ENCODE results near the gene CASKIN2.
"Not testable (repeated sequence)": the region's sequence is repeated elsewhere in the genome, so short reads cannot be mapped to it uniquely, and the experiment has no call there.

The CASKIN2 gene

GRCh38 chr17:75490953-75491649 is 24.2 kb downstream of the CASKIN2 start:
- DNase-seq: no peak
- TF ChIP-seq GATA1 (IDR thresholded peaks at IDR 0.05; ENCODE audit: low read depth, low read length) (no peak), POLR2A (IDR thresholded peaks at IDR 0.05; ENCODE audit: low read length) (no peak)

- DNase-seq: no peak
- TF ChIP-seq POLR2A (IDR thresholded peaks at IDR 0.05; ENCODE audit: low read length) (no peak), GATA1 (IDR thresholded peaks at IDR 0.05; ENCODE audit: low read depth, low read length) (no peak)
Observed at GRCh38 chr17:75490173-75490743, 25.1 kb downstream of the CASKIN2 start.

- no peak for DNase-seq
- no peak for TF ChIP-seq POLR2A (IDR thresholded peaks at IDR 0.05; ENCODE audit: low read length)
- TF ChIP-seq GATA1 (IDR thresholded peaks at IDR 0.05; ENCODE audit: low read depth, low read length): no peak
Observed at GRCh38 chr17:75489511-75489955, 25.8 kb downstream of the CASKIN2 start.

GRCh38 chr17:75488693-75489510 is 26.4 kb downstream of the CASKIN2 start:
- TF ChIP-seq GATA1 (IDR thresholded peaks at IDR 0.05; ENCODE audit: low read depth, low read length): no peak
- no peak for TF ChIP-seq POLR2A (IDR thresholded peaks at IDR 0.05; ENCODE audit: low read length)
- no peak for DNase-seq

- no peak for TF ChIP-seq POLR2A (IDR thresholded peaks at IDR 0.05; ENCODE audit: low read length)
- no peak for TF ChIP-seq GATA1 (IDR thresholded peaks at IDR 0.05; ENCODE audit: low read depth, low read length)
- DNase-seq: peak in 1 of 2 experiments; percentile 21
Observed at GRCh38 chr17:75487351-75488070, 27.8 kb downstream of the CASKIN2 start.

GRCh38 chr17:75486951-75487350 is 28.4 kb downstream of the CASKIN2 start:
- TF ChIP-seq GATA1 (IDR thresholded peaks at IDR 0.05; ENCODE audit: low read depth, low read length): no peak
- TF ChIP-seq POLR2A (IDR thresholded peaks at IDR 0.05; ENCODE audit: low read length): no peak

GRCh38 chr17:75486151-75486550 is 29.2 kb downstream of the CASKIN2 start:
- DNase-seq: no peak
- TF ChIP-seq GATA1 (IDR thresholded peaks at IDR 0.05; ENCODE audit: low read depth, low read length) (no peak), POLR2A (IDR thresholded peaks at IDR 0.05; ENCODE audit: low read length) (no peak)

More at GRCh38 chr17:75486951-75487350, 28.4 kb downstream of the CASKIN2 start:
- DNase-seq: no peak

- no peak for TF ChIP-seq GATA1 (IDR thresholded peaks at IDR 0.05; ENCODE audit: low read depth, low read length)
- no peak for TF ChIP-seq POLR2A (IDR thresholded peaks at IDR 0.05; ENCODE audit: low read length)
- no peak for DNase-seq
Observed at GRCh38 chr17:75485688-75486087, 29.6 kb downstream of the CASKIN2 start.

GRCh38 chr17:75482098-75482942 is 33.0 kb downstream of the CASKIN2 start:
- no peak for TF ChIP-seq GATA1 (IDR thresholded peaks at IDR 0.05; ENCODE audit: low read depth, low read length)
- no peak for TF ChIP-seq POLR2A (IDR thresholded peaks at IDR 0.05; ENCODE audit: low read length)
- no peak for DNase-seq

- TF ChIP-seq POLR2A (IDR thresholded peaks at IDR 0.05; ENCODE audit: low read length) (no peak), GATA1 (IDR thresholded peaks at IDR 0.05; ENCODE audit: low read depth, low read length) (no peak)
- DNase-seq: no peak
Observed at GRCh38 chr17:75481194-75482068, 33.9 kb downstream of the CASKIN2 start.

- no peak for DNase-seq
- TF ChIP-seq POLR2A (IDR thresholded peaks at IDR 0.05; ENCODE audit: low read length) (no peak), GATA1 (IDR thresholded peaks at IDR 0.05; ENCODE audit: low read depth, low read length) (no peak)
Observed at GRCh38 chr17:75480281-75480680, 35.1 kb downstream of the CASKIN2 start.

GRCh38 chr17:75478508-75478907 is 36.8 kb downstream of the CASKIN2 start:
- DNase-seq: no peak
- TF ChIP-seq GATA1 (IDR thresholded peaks at IDR 0.05; ENCODE audit: low read depth, low read length): no peak
- TF ChIP-seq POLR2A (IDR thresholded peaks at IDR 0.05; ENCODE audit: low read length): no peak

GRCh38 chr17:75477490-75477862 is 37.9 kb downstream of the CASKIN2 start:
- not testable (repeated sequence) for DNase-seq

Measured in erythroblast (primary cell).